Stomach (tissue), 9 donors: ENCODE measurements around the gene DCUN1D5. TPM values are rescaled to one million over a fixed set of nuclear protein-coding genes. Genes with fewer than 3 reads are reported as not detected.
A peak's percentile ranks its signal among the peaks of the same experiment; 100 is the strongest.

Source experiments
- DNase-seq, 2 donors: peaks; one replicate each; pipeline versions ENCODE4 v3.0.0 to v3.0.0-alpha.2; 2013 to 2019
- H3K27ac ChIP-seq, 5 donors: fragments of 200-600 bp in 4 of 5; sonication (generic) in 4 of 5; one replicate each; pipeline ENCODE4 v1.5.1; 2013 to 2019; ENCODE audit warnings: mild to moderate bottlenecking in 1 of 5, moderate library complexity in 1 of 5
- H3K27me3 ChIP-seq, 3 donors: fragments of 200-600 bp; sonication (generic); one replicate each; pipeline ENCODE4 v1.5.1; 2017 to 2019; ENCODE audit warnings: mixed run types in 1 of 3
- H3K36me3 ChIP-seq, 4 donors: fragments of 200-600 bp; sonication (generic); 1 replicate in 3 of 4; 2 replicates in 1 of 4; pipeline ENCODE4 v1.5.1; 2016 to 2019
- H3K4me1 ChIP-seq, 4 donors: fragments of 200-600 bp; sonication (generic); one replicate each; pipeline ENCODE4 v1.5.1; 2016 to 2019
- H3K4me3 ChIP-seq, 4 donors: fragments of 200-600 bp; sonication (generic) in 3 of 4; one replicate each; pipeline ENCODE4 v1.5.1; 2016 to 2019; ENCODE audit warnings: mild to moderate bottlenecking in 1 of 4
- H3K9me3 ChIP-seq, 4 donors: fragments of 200-600 bp; sonication (generic); one replicate each; pipeline ENCODE4 v1.5.1; 2016 to 2019
- EP300 ChIP-seq: sonication (generic); formaldehyde crosslinking; IDR thresholded peaks from one replicate; pipeline ENCODE4 v1.6.1; 2017; ENCODE audit warnings: antibody characterized with exemption
- POLR2A ChIP-seq, 4 donors: fragments of 450-650 bp; IDR thresholded peaks; one replicate each; pipeline ENCODE4 v1.6.1; 2016; ENCODE audit warnings: antibody characterized with exemption in 4 of 4, control low read depth in 2 of 4, mild to moderate bottlenecking in 1 of 4, moderate library complexity in 1 of 4
- POLR2AphosphoS5 ChIP-seq, 3 donors: sonication (generic); formaldehyde crosslinking; IDR thresholded peaks; one replicate each; pipeline ENCODE4 v1.6.1; 2016; ENCODE audit warnings: antibody characterized with exemption in 3 of 3
- WGBS, 5 donors: extraction: QIAGEN DNeasy Blood & Tissue Kit in 3 of 5; methylation state at CpG; one replicate each; pipeline versions ENCODE4 v1.1.5 to v1.1.7; 2013 to 2018; 5-methylcytosine and 5-hydroxymethylcytosine counted together
- intact Hi-C: fragments of 100-400 bp; cut with DNase I; formaldehyde crosslinking; loops from one replicate; pipeline ENCODE4 v1.15.1; 2023; ENCODE audit warnings: low total_unique reads
- polyA plus RNA-seq, 3 donors: library from polyadenylated mRNA; stranded (reverse); fragments of 200-250 nt; gene quantifications; one replicate each; pipeline ENCODE4 v1.2.3, GENCODE V29; 2013
- total RNA-seq, 5 donors: library from RNA; depleted of rRNA; stranded (reverse); fragments of >200 nt; gene quantifications; one replicate each; pipeline versions ENCODE4 v1.1.0 to v1.2.3, GENCODE V29; 2014 to 2016
- TF ChIP-seq, protein P1 (sequence below), 7 experiments: fragments of 450-650 bp in 4 of 7; fragments of 200-600 bp in 3 of 7; sonication (generic) in 3 of 7; IDR thresholded peaks; one replicate each; pipeline ENCODE4 v1.5.1; 2016 to 2019; ENCODE audit warnings: antibody characterized with exemption in 7 of 7, control low read depth in 2 of 7, mild to moderate bottlenecking in 1 of 7
- donor health status: healthy with polysubstance abuse.
- donor health status: Bipolar disorder and iron deficiency.
- donor health status: healthy.

DCUN1D5 gene
- total and polyA plus RNA-seq, 8 donors = 13.2 to 75.3 (median 29.1) TPM

DNA sequence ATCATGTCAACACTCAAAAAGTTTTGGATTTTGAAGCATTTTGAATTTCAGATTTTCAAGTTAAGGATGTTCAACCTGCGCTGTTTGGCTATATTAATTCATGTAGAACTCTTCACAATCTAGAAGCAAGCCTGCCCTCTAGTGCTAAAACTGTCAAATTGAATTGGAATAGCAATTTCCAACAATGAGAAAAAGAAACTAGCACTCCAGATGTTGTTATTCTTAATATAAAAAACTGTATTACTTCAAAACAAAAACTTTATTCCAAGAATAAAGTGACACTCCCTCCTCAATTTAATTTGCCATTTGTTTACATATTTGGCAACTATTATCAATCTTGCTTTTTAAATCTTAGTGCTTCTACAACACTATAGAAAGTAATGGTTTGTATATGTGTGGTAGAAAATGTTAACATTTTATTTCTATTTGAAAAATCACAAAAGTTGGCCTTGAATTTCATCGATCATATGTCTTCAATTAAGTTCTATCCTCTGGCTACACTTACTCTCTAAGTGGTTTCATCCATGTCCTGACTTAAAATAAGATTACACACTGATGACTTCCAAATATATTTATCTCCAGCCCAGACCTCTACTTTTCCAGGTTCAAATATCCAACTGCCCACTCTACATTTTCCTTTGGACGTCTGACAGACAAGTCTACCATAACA lies 36.6 kb downstream of the DCUN1D5 start:
- peak in 1 of 2 donors; percentile 67 for DNase-seq
- Histone ChIP-seq H3K9me3 (no peaks in the 10 kb centered on the region), H3K4me3 (no peak overlapping the region), H3K36me3 (peaks cover 0 to 13% (median 9%) of the 10 kb centered on the region in 4 donors), H3K27me3 (no peaks in the 10 kb centered on the region), H3K27ac (no peak overlapping the region), H3K4me1 (no peaks in the 10 kb centered on the region)
- TF ChIP-seq POLR2A (IDR thresholded peaks at IDR 0.05) = no peak
- TF ChIP-seq, protein P1, sequence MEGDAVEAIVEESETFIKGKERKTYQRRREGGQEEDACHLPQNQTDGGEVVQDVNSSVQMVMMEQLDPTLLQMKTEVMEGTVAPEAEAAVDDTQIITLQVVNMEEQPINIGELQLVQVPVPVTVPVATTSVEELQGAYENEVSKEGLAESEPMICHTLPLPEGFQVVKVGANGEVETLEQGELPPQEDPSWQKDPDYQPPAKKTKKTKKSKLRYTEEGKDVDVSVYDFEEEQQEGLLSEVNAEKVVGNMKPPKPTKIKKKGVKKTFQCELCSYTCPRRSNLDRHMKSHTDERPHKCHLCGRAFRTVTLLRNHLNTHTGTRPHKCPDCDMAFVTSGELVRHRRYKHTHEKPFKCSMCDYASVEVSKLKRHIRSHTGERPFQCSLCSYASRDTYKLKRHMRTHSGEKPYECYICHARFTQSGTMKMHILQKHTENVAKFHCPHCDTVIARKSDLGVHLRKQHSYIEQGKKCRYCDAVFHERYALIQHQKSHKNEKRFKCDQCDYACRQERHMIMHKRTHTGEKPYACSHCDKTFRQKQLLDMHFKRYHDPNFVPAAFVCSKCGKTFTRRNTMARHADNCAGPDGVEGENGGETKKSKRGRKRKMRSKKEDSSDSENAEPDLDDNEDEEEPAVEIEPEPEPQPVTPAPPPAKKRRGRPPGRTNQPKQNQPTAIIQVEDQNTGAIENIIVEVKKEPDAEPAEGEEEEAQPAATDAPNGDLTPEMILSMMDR (IDR thresholded peaks at IDR 0.05) = peak in 4 of 7 experiments; percentile 23 to 57 (median 39)
- intact Hi-C loops = no loop called here
- WGBS, 5 donors = 32 to 42% (median 40%) methylated on average over 3 of the region's 3 CpGs

DNA sequence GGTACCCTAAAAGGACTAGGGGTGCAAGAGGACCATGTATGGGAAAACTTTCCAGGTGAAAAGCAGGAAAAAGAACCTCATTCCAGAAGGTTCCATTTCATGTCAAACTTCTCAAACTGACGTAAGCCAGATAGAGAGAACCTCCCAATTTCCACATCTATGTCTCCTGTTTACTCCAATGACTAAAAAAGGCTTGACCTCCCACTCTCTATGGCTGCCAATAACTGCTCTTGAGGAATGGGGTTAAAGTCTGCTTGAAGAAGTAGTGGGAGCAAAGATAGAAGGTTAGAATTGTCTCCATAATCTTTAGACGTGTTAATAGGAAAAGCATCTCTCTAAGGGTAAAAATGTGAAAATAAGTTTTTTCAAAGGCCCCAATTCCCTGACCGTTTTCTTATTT lies 38.0 kb downstream of the DCUN1D5 start:
- Histone ChIP-seq H3K9me3 (no peaks in the 10 kb centered on the region), H3K27me3 (no peaks in the 10 kb centered on the region), H3K36me3 (peaks cover 0 to 8% (median 2%) of the 10 kb centered on the region in 4 donors), H3K4me1 (no peaks in the 10 kb centered on the region), H3K27ac (no peak overlapping the region), H3K4me3 (no peak overlapping the region)
- intact Hi-C loops = no loop called here
- TF ChIP-seq, protein P1 (IDR thresholded peaks at IDR 0.05) = no peak
- TF ChIP-seq EP300 (no peak), POLR2AphosphoS5 (IDR thresholded peaks at IDR 0.05) (no peak), POLR2A (IDR thresholded peaks at IDR 0.05) (no peak)
- DNase-seq = no peak
- 86 to 93% (median 90%) methylated on average over 3 of the region's 3 CpGs for WGBS, 5 donors

DNA sequence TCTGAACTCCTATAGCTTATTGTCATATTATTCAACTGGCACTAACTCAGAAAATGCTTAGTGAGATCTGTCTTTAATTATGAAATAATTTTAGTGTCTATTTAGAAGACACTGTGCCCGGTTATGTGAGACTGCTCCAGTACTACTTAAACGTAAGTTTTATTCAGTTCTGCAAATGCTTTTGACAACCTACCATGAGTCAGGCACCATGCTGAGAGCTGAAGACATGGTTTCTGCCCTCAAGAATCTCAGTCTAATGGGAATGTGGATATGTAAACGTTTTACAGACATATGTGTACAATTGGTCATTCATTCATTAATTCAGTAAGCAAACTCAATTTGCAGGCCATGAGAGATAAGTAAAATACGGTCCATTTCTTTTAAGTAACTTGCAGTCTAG lies 40.0 kb downstream of the DCUN1D5 start:
- H3K9me3 ChIP-seq = no peaks in the 10 kb centered on the region
- DNase-seq = no peak
- H3K27me3 ChIP-seq = no peaks in the 10 kb centered on the region
- intact Hi-C loops = no loop called here
- no peak overlapping the region for H3K27ac ChIP-seq
- peaks cover 0 to 3% (median 0%) of the 10 kb centered on the region in 4 donors for H3K36me3 ChIP-seq
- no peak overlapping the region for H3K4me3 ChIP-seq
- WGBS, 5 donors = 71 to 78% (median 75%) methylated on average over 4 of the region's 4 CpGs
- TF ChIP-seq POLR2A (IDR thresholded peaks at IDR 0.05) = no peak
- TF ChIP-seq EP300 = no peak
- no peak for TF ChIP-seq POLR2AphosphoS5 (IDR thresholded peaks at IDR 0.05)
- TF ChIP-seq, protein P1 (IDR thresholded peaks at IDR 0.05) = no peak
- no peaks in the 10 kb centered on the region for H3K4me1 ChIP-seq

DNA sequence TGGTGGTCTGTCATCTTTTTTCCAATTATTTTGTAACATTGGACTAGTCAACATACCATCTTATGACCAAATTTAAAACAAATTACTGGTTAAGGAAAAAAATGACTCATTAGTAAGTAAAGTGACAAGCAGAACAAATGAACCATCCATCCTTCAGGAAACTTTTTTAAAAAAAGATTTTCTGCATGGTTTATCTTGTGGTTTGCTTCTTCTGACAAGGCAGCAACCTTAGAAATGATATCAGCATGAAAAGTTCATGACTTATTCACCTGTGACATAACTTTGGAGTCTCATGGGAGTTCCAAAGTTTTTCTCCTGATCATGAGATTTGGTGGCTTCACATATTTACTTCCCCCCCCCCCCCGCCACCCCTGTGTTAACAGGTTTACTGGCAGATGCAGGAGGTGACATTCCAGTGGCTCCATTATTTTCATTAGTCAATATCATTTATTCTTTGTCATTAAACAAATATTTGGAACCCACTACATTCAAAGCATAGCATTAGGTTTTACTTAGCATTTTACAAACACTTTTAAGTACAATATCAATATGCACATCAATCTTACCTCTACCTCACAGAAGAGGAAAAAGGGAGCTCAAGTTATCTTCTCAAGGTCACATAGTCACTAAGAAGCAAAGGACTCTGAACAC lies 40.7 kb downstream of the DCUN1D5 start:
- Histone ChIP-seq H3K36me3 (no peaks in the 10 kb centered on the region), H3K27ac (no peak overlapping the region), H3K27me3 (no peaks in the 10 kb centered on the region), H3K4me1 (no peaks in the 10 kb centered on the region), H3K9me3 (no peaks in the 10 kb centered on the region), H3K4me3 (no peak overlapping the region)
- DNase-seq = no peak
- intact Hi-C loops = no loop called here
- WGBS, 5 donors = 63 to 95% (median 83%) methylated on average over 1 of the region's 1 CpG
- no peak for TF ChIP-seq EP300

DNA sequence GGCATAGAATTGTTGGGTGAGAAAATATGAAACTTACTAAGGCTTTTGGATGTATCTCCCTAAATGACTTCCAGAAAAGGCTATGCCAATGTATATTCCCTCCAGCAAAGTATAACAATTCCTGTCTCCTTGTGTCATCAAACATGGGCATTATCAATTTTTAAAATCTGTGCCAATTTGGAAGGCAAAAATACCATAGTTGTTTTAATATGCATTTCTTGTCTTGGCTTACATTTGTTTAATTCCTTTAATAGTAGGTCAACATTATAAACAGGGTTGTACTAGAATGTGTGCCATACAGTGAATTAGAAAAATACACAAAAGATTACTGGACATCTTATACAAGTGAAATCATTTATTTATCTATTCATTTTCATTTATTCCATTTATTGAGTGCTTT lies 41.6 kb downstream of the DCUN1D5 start:
- Histone ChIP-seq H3K36me3 (no peaks in the 10 kb centered on the region), H3K9me3 (no peaks in the 10 kb centered on the region), H3K27me3 (no peaks in the 10 kb centered on the region), H3K4me1 (no peaks in the 10 kb centered on the region), H3K27ac (no peak overlapping the region), H3K4me3 (no peak overlapping the region)
- TF ChIP-seq EP300 (no peak), POLR2A (IDR thresholded peaks at IDR 0.05) (no peak), POLR2AphosphoS5 (IDR thresholded peaks at IDR 0.05) (no peak)
- TF ChIP-seq, protein P1 (IDR thresholded peaks at IDR 0.05) = no peak
- intact Hi-C loops = no loop called here
- DNase-seq = no peak
